GM11168 (cell line): Measurements from ENCODE around the gene P2RY6.
"Not testable (repeated sequence)": the region's sequence is repeated elsewhere in the genome, so short reads cannot be mapped to it uniquely, and the experiment has no call there.

Experiments
- in situ Hi-C: fragments of 300-500 bp; cut with MboI; formaldehyde crosslinking; loops from one replicate; pipeline ENCODE4 v1.12.0; 2022; ENCODE audit warnings: low sequenced_read_pairs; ENCODE audit not compliant: unreplicated experiment

Gene P2RY6, protein sequence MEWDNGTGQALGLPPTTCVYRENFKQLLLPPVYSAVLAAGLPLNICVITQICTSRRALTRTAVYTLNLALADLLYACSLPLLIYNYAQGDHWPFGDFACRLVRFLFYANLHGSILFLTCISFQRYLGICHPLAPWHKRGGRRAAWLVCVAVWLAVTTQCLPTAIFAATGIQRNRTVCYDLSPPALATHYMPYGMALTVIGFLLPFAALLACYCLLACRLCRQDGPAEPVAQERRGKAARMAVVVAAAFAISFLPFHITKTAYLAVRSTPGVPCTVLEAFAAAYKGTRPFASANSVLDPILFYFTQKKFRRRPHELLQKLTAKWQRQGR

GRCh38 chr11:73271936-73272679, at the start of gene P2RY6:
Gene P2RY6 (plus strand): TSS chr11:73272338. CDS start chr11:73296519, 24,181 bp downstream.
- in situ Hi-C loops, result no loop called here

DNA sequence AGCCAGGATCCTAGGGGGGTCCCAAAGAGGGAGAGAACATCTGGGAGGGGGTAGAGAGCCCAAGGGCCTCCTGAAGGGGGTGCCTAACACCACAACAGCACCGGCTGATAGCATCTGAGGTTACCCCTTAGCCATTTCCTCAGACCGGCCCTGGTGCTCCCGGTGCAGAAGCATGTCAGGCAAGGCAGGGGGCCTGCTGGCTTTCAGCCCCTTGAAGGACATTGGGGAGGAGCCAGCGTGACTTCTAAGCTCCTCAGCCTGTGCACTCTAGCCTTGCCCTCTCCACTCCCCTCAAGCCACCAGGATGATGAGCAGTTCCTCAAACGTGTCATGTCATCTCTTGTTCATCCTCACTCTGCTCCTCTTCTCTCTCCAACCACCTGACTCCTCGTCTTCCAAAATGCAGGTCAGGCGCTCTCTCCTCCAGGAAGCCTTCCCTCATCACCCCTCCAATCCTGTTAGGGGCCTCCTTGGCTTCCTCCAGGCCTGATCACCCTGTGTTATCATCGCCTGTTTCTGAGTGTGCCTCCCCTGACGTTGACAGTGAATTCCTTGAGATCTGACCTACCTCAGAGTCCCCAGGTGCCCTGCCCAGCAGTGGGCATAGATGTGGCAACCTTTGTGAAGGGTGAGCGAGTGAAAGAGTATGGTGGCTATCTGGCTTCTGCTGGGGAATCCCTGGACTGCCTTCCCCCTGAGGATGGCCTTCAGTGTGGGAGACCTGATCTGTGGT, 48.0 kb upstream of the P2RY6 start:
- in situ Hi-C loops, result no loop called here

DNA sequence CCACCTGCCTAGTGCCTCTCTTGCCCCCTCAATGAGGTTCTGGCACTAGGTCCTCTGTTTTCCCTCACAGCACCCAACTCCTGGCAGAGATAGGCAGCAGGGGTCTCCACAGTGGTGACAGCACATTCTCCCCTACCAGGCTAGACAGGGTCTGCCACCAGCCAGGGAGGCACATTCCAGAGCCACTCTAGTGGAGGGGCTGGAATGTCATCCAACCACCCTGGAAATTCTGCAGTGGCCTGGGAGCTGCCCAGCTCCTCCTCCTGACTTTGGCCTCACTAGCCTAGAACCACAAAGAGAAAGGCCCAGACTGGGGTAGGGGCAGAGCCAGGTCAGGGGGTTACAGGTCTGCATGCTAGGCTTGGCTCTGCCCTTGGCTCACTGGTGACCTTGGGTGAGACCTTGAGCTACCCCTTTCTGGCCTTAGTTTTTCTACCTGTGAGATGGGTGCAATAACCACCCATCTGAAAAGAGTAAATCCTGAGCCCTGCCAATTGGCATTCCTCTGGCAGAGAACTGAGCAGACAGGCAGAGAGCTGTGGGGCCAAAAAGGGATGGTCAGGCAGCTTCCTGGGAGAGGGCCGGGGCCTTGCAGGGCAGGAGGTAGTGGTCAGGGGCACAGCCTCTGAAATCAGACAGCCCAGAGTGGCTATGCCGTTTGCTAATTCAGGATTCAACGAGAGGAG, 47.0 kb upstream of the P2RY6 start:
- in situ Hi-C loops, result no loop called here

DNA sequence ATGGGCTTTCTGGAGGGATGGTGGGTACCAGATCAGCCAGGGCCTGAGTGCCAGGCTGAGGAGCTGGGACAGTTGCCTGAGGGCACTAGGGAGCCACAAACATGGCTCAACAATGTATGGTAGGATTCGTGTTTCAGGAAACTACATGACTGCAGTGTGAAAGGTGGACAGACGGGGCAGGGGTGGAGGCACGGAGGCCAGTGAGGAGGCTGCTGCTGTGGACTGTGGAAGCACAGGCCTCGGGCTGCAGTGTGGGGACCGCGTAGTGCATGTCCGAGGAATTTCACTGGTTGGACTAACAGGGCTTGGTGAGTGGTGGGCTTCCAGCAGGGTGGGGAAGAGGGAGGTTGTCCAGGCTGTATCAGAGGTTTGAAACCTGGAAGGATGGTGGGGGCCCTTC, 46.3 kb upstream of the P2RY6 start:
- in situ Hi-C loops, result no loop called here

DNA sequence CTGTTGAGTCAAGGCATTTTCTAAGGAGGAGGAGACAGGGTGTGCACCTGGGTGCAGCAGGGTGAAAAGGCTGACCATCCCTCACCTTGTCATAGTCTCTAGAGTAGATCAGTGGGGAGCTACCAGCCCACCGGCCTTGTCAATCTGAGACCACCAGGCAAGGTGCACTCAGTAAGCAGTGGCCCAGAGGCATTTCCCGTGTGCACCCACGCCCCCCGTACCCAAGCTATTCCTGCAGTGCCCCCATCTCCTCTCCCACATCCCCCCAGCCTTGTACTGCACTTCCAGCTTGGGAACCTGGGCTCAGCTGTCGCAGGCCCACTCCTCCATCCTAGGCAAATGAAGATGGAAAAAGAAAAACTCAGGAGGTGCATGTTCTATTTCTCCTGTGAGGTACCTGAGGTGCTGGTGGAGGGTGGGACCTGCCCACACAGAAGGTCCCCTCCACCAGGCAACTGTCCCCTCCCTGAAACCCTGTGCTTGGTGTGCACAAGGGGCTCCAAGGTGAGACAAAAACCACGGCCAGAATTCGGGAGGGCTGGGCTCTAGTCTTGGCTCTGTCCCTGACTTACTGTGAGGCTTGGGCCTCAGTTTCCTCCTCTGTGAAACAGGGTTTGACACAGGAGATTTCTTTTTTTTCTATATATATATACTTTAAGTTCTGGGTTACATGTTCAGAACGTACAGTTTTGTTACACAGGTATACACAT, 45.7 kb upstream of the P2RY6 start:
- in situ Hi-C loops, result no loop called here

- in situ Hi-C loops, result no loop called here
These were observed 44.4 kb upstream of the P2RY6 start for GRCh38 chr11:73227571-73228211.

GRCh38 chr11:73228268-73229134, 43.6 kb upstream of the P2RY6 start:
- in situ Hi-C loops, result no loop called here

- in situ Hi-C loops, result no loop called here
These were observed 42.7 kb upstream of the P2RY6 start for GRCh38 chr11:73229321-73229895.

- in situ Hi-C loops, result no loop called here
These were observed 42.0 kb upstream of the P2RY6 start for GRCh38 chr11:73229896-73230875.

GRCh38 chr11:73230931-73231330, 41.2 kb upstream of the P2RY6 start:
- in situ Hi-C loops, result no loop called here

- in situ Hi-C loops, result not testable (repeated sequence)
These were observed 39.7 kb upstream of the P2RY6 start for GRCh38 chr11:73232487-73232886.

DNA sequence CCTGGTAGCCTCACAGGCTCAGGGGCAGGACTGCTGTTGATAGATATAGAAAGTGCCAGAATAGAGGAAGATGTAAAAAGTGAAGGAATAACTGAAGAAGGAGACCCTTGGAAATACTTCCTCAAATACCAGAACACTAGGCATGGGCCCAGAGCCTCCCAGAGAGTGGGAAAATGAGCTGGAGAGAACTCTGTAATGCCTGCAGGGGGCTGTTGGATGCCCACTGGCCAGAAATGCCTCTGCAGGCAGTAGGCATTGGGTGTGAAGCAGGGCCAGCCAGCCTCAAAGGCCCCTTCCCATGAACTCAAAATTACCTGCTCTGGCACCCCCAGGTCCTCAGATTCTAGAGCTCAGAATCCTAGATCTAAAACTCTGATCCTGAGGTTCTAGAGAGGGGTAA, 38.9 kb upstream of the P2RY6 start:
- in situ Hi-C loops, result no loop called here

- in situ Hi-C loops, result no loop called here
These were observed 38.3 kb upstream of the P2RY6 start for GRCh38 chr11:73233692-73234470.

DNA sequence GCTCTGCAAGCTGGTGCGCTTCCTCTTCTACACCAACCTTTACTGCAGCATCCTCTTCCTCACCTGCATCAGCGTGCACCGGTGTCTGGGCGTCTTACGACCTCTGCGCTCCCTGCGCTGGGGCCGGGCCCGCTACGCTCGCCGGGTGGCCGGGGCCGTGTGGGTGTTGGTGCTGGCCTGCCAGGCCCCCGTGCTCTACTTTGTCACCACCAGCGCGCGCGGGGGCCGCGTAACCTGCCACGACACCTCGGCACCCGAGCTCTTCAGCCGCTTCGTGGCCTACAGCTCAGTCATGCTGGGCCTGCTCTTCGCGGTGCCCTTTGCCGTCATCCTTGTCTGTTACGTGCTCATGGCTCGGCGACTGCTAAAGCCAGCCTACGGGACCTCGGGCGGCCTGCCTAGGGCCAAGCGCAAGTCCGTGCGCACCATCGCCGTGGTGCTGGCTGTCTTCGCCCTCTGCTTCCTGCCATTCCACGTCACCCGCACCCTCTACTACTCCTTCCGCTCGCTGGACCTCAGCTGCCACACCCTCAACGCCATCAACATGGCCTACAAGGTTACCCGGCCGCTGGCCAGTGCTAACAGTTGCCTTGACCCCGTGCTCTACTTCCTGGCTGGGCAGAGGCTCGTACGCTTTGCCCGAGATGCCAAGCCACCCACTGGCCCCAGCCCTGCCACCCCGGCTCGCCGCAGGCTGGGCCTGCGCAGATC, 37.5 kb upstream of the P2RY6 start:
- in situ Hi-C loops, result no loop called here

- in situ Hi-C loops, result no loop called here
These were observed 36.8 kb upstream of the P2RY6 start for GRCh38 chr11:73235236-73235786.
